ENCODE data around the gene NKAIN1.

GRCh38 chr1:31272369-31272768, 32.7 kb upstream of the NKAIN1 start:
- TF ChIP-seq CTCF (IDR thresholded peaks at IDR 0.05): no peak
- TF ChIP-seq POLR2A (IDR thresholded peaks at IDR 0.05): no peak

Data from ovary (tissue), 3 donors.